NCI-H1105 (cell line): ENCODE measurements around the gene STARD13.

Experiments
- DNase-seq: peaks from one replicate; lab custom pipeline; 2025; lab: John Stamatoyannopoulos, UW

Gene STARD13

GRCh38 chr13:33224191-33224590 is 61.4 kb downstream of the STARD13 start:
- no peak for DNase-seq

- no peak for DNase-seq
These were observed 65.6 kb downstream of the STARD13 start for GRCh38 chr13:33219926-33220325.

GRCh38 chr13:33218426-33218825 is 67.1 kb downstream of the STARD13 start:
- DNase-seq: no peak

- DNase-seq: no peak
These were observed 67.5 kb downstream of the STARD13 start for GRCh38 chr13:33218020-33218419.

GRCh38 chr13:33217256-33217655 is 68.3 kb downstream of the STARD13 start:
- DNase-seq: no peak

DNA sequence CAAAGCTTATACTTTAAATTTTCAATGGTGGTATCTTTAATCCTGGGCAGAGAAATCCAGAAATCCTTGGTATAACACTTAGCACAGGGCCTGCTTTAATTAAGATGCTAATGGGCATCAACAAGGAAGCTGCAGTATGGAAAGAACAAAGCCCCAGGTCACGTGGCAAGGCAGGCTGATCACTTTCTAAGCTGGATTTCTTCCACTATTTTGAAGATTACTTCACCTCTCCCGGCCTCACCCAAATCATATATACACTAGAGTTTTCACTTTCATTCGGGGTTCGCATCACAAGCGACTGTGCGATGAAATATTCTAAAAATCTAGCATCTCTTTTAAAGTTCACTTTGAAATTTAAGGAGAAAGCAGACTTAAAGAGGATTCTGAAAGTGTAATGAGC is 71.8 kb downstream of the STARD13 start:
- no peak for DNase-seq

GRCh38 chr13:33213024-33213768 is 72.4 kb downstream of the STARD13 start:
- DNase-seq: no peak

- DNase-seq: no peak
These were observed 73.2 kb downstream of the STARD13 start for GRCh38 chr13:33212396-33212795.

- DNase-seq: no peak
These were observed 75.5 kb downstream of the STARD13 start for GRCh38 chr13:33210090-33210489.

DNA sequence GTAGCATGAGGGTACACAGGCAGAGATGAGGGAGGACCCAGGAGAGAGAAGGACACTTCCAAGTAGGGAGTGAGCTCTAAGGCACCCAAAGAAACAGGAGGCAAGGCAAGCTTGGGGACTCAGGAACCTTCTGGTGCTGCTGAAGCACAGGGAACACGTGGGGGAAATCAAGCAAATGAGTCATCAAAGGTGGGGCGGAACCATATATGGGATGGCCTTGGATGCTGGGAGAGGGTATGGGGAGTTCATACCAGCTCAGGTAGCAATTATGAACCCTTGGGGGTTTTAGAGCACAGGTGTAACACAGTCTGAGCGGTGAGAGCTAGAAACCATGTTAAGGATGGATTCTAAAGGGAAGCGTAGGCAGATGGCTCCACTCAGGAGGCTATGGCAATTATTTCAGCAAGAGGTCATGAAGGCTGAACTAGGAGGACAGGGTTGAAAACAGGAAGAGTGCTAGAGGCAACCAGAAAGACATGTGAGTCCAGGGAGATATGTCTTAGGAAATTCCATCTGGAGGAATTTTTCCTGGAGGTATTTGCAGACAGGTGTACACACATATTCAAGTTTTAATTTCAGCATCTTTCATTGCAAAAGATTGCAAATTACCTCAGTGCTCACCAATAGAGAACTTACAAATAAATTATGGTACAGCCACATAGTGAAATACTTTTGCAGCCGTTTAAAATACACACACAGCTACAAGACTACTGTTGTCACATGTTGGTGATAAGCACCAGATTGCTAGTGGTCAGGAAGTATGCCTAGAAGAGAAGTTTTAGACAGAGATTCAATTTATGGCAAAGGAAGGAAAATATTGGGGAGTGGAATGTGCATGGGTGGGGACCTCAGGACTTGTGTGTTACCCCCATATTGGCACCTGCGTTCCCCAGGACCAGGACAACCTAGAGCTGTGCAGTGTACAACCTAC is 77.0 kb downstream of the STARD13 start:
- DNase-seq: no peak

DNA sequence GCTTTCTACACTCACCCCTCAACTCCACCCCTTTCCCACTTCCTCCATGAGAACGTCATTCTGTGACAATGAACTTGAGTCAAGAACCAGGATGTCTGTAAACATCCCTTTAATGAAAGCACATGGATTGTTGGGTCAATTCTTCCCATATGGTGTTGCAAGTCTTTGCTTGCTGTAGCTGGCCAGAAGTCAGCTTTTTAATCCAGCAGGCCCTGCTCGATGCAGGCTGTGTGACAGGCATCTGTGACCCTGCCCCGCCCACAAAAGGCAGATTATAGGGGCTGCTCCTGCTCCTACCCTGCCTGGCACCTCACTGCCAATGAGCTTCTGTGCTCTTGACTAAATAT is 78.0 kb downstream of the STARD13 start:
- DNase-seq: no peak

DNA sequence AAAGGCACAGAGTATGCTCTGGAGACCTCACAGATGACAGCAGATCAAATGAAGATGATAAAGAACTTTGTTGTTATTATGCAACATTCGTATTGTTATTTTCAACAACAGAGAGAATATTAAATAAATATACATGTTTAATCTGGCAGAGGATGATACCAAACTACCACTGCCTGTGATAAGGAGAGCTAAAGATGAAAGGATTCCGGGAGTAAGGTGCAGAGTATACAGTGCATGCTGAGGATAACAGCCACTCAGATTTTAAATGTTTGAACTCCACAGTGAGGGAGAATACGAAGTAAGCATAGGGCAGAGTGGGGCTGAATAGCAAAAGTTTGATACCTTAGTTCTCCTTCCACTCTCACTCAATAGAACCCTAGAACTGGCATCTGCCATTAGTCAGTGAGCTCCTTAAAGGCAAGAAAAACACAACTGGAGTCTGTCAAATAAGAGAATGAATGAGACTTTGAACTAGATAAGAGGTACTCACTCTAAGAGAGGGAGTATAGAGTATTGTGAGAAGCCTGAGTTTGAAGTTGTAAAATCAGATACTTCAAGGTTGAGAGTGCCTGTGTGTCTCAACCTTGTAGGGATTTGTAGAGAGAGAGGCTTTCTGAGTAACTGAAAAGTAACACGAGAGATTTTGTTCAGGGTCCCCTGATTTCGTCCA is 78.5 kb downstream of the STARD13 start:
- no peak for DNase-seq

- no peak for DNase-seq
These were observed 79.1 kb downstream of the STARD13 start for GRCh38 chr13:33206425-33206824.

- no peak for DNase-seq
These were observed 79.7 kb downstream of the STARD13 start for GRCh38 chr13:33205804-33206221.

DNA sequence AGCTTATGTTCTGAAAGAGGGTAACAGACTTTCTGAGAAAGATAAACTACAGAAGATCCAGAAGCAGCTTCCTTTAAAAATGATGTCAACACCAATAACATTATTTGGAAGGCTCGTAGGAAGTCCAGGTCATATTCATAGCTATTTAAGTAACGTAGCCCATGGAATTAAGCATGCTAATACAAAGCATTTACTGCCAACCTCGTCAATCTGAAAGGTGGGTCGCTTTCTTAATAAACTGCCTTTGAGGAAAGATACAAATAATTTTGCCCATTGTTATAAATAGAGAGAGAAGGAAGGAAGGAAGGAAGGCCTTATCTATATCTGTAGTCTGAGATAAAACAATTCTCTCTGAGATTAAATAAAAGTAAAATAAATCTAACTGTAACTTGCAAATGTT is 80.3 kb downstream of the STARD13 start:
- no peak for DNase-seq

GRCh38 chr13:33204130-33204927 is 81.2 kb downstream of the STARD13 start:
- no peak for DNase-seq

DNA sequence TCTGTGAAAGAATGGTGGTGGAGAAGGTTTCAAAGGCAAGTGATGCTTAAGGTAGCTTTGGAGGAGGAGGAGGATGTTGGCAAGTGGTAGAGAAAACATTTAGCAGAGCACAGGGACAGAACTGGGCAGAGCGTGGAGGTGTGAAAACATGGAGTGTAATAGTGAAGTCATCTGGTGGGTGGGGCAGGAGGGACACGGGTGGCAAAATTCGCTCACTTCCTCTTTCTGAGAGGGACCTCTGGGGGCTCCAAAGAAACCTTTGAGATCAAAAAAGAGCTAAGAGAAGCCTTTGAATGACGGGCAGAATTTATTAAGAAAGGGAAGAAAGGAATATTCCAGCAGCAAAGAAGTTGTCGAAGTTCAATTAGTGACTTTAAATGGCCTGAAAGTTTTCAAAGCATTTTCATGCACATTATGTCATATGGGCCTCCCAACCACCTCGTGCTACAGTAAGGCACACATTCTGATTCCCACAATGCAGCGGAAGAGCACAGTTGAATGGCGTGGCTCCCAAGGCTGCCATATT is 82.8 kb downstream of the STARD13 start:
- DNase-seq: no peak

GRCh38 chr13:33201659-33202058 is 83.9 kb downstream of the STARD13 start:
- DNase-seq: no peak

DNA sequence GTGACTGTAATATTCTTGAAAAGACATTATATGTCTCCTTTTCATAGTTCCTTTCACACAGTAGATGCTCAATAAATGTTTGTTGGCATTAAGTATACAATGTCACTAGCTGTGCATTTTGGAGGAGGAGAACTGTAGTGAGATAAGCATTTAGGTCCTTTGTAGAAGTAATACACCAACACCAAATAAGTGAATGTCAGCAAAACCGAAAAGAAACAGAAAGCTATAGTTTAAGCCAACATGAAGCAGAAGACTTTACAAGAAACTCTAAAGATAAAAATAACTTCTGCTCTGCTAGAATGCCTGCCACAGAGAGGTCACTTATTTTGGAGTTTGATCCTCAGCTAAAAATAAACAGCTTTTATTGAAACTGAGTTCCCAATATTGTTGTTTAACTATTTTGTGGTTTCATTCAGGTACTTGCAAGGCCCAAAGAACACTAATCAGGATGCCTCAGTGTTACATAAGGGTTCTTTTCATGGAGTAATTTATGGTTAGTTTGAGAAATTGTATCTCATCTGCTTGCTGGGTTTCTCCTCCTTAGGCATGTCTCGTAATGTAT is 86.2 kb downstream of the STARD13 start:
- no peak for DNase-seq

DNA sequence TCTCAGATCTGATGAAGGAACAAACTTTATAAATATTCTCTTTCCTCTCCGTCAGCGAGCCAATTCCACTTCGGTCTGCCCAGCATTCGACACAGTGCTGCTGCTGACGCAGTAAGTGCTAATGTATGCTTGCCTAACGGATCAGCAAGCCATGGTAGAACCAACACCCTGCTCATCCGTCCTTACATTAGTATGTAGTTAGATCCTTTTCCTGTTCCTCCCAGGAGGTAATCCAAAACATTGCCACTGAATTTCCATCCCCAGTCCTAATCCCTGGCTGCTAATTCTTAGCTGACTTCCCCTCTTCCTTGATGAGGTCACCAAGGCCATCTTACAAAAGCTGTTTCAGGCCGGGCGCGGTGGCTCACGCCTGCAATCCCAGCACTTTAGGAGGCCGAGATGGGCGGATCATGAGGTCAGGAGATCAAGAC is 88.0 kb downstream of the STARD13 start:
- no peak for DNase-seq

GRCh38 chr13:33196767-33197166 is 88.8 kb downstream of the STARD13 start:
- DNase-seq: no peak
